ENCODE data around the gene SGCD. TPM values are rescaled to one million over a fixed set of nuclear protein-coding genes. Genes with fewer than 3 reads are reported as not detected.

The SGCD gene
- total RNA-seq, 1 donor from 2014 or later: 104 TPM

DNA sequence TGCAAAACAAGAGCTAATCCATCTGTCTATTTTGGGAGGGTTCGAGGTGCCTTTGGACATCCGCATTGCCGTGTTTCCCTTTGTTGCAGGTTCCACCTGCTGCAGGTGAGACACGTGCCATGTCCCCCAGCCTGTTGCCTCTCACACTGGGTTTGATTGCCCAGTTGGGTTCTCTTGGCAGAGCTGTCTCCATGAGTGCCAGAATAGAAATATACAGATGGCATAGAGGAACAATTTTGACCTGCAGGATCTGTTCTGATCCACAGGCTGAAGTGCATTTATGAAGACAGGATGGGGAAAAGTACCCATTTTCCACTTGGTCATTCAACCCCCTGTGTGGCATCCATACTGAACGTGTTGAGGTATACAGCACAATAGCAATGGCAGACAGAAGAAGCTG, 178.1 kb downstream of the SGCD start:
- no peak for DNase-seq (ENCODE audit: low read depth)

DNA sequence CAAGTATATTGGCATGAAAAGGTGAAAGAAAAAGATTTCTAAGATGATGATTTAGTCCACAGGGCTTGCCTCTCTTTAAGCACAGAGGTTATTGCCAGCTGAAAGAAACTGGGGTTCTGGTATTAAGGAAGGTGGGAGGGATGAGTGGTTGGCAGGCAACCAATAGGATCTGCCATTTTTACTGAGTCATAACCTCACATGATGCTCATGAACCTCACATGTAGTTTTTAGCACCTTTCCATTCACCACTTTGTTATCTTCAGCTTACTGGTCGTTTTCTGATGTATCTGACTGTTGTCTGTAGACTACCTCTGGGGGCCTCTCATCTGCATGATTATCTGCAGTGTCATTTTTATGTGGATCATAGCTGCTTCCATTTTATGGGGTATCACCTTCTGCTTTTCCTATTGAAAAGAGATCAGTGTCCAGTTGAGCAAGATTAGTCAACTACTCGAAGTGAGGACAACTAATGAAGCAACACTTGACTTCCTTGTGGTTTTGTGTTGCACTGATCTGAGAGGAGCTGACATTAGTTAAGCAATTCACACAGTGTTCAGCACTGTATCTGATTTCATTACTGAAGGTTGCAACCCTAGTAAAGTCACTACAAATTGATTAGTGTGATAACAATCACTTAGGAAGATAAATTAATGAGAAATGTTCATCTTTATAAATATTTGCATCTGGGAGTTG, 186.3 kb downstream of the SGCD start:
- peak; percentile 36 for DNase-seq (ENCODE audit: low read depth)

DNA sequence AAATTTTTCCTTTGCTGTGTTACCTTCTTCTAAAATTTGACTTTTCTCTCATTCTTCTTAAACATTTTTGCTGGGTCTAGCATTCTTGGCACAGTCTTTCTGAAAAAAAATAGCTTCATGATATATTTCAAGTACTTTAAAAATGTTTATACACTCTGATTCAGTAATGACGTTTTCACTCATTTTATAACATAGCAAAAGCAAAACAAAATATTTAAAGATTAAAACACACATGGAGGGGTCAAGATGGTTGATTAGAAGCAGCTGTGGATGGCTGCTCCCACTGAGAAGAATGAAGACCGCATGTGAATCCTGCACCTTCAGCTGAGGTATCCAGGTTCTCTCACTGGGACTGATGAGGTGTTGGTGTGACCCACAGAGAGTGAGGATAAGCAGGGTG, 188.2 kb downstream of the SGCD start:
- DNase-seq (ENCODE audit: low read depth): no peak

DNA sequence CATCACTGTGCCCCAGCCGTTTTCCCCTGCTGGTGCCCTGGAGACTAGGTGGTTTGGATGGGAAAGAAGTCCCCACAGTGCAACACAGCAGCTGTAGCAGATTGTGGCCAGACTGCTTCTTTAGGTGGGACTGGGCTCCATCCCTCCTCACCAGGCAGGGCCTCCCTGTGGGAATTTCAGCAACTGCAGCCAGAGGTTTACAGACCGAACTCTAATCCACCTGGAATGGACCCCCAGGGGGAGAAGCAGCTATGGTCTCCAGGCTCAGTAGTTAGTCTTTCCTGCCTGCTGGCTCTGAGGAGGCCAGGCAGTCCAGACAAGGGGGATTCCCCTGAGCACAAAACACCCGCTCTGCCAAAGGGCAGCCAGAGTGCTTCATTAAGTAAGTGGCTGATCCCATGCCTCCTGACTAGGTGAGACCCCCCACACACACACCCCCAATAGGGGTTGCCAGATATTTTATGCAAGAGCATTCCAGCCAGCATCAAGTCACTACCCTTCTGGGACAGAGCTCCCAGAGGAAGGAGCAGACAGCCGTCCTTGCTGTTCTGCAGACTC, 188.9 kb downstream of the SGCD start:
- no peak for DNase-seq (ENCODE audit: low read depth)

DNA sequence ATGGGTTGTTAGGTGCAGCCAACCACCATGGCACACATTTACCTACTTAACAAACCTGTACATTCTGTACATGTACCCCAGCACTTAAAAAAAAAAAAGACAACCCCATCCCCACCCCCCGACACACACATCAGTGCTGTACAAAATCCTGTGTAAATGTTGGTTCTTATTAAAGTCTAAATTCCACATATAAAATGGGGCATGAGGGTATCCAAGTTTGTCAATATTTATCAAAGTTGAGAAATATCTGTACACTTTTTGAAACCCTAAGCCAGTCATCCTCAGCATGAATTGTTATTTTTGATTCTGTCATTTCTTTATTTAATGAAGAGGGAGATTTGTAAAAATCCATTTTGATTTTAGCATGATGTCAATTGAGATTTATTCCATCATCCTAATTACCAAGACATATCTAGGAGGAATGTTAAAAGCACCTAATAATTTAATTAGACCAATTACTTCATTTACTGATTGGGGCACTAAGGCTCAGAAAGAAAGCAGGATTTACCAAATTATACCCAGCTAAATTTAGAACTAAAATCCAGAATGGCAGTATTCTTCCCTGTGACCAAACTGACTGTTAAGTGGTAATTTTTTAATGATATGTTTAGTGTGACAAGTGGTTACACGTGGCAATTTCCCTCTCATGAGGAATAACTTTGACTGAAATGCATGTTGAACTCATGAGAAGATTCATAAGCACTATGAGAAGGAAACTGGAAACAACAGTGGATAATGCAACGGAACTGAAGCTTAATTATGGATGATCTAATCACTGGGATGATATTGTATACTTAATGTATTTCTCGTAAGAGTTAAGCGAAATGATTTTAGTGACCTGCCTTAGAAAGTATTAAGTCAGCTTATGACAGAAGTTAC, 195.9 kb downstream of the SGCD start:
- DNase-seq (ENCODE audit: low read depth): no peak

DNA sequence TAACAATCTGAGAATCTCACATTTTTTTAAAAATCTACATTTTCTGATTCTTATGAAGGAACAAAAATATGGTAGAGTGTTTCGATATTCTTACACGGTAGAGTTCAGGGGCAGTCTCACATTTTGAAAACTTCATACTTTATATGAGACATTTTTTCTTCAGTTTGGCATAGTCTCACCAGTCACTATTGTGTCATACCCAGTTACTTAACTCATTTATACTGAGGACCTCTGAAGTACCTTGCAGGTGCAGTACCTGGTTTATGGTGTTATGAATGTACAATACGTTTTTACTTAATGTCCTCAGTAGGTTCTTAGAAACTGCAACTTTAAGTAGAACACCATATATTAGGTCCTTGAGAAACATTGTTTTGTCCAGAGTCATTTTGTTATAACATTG, 196.6 kb downstream of the SGCD start:
- no peak for DNase-seq (ENCODE audit: low read depth)

DNA sequence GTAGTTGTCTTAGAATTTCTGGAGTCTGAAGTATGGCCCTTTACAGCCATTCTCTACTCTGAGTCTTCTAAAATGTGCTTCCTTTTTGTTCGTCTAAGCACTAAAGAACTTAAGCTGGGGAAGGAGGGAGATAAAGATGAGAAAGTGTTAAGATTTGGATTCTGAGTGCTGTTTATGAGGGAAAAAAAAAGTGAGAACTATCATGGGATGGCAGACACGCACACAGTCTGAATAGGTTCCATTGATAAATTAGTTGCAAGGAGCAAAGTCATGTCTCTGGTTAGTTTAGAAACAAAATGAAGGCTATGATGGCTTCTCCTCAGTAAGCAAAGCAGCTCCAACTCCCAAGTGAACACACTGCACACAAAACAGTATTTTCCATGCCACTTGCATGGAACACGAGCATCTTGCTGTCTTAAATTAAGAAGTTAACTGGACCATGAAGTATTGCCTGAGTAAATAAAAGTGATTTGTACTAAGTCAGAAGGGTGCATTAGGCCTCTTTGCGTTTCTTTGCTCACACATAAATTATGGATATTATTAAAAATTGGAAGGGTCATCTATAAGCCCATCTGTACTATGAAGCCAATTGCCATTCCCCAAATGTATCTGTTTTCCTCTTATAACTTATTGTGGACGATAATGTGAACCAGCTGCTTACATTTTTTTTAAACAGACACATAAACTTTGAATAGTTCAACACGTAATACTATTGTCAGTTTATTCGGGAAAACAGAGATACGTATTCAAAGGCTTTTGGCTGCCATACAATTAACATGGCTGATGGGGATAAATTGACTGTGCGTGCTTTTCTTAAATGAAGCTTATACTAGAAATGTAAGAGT, 199.3 kb downstream of the SGCD start:
- no peak for DNase-seq (ENCODE audit: low read depth)

DNA sequence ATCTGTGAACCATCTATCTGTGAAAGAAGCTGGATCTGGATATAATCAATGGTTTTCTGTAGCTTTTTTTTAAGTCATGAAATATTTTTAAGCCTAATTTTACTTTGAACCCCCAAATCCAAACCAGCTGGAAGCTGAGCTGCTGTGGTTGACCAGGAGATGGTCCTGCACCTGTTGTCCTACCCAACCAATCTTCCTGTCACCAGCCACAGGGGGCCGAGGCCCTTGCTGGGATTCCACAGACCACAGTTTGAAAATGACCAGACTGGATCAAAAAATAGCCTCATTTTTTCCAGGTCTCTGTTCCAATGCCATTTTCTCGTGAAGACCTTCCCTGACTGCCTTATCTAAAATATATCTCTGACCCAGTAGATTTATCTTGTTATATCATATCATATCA, 200.6 kb downstream of the SGCD start:
- DNase-seq (ENCODE audit: low read depth): peak; percentile 87

DNA sequence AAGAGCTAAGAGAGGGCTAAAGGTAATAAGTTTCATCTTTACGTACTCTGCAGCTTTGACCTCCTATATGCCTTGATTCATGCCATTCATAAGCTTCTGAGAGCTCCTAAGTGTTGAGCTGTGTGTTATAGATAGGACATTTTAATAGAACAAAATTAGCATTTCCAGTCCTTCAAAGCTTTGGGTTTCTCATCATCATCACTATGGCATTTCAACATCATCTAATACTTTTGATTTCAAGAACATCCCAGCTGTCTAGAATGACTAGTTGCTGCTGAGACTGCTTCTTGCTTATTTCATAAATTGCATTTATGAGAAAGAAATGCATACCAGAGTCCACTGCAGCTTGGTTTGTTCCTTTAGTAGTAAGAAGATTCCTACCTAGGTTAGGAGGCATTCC, 201.7 kb downstream of the SGCD start:
- peak; percentile 27 for DNase-seq (ENCODE audit: low read depth)

DNA sequence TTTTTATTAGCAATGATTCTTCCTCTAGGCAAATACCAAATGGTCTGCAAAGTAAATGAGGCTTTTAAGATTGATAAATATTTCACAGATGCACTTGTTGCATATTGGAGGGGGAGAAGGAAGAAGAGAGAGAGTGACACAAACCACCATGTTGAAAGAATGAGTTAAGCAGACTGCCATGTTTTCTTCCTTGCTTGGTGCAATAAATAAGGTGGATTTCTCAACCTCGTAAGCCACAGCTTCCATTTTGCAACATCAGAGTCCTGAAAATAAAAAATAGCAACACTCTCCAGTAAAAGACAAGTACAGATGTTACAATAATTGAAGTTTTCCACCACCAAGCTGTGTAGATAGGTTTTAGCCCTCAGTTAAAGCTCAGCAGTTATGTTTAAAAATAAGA, 202.9 kb downstream of the SGCD start:
- DNase-seq (ENCODE audit: low read depth): no peak

DNA sequence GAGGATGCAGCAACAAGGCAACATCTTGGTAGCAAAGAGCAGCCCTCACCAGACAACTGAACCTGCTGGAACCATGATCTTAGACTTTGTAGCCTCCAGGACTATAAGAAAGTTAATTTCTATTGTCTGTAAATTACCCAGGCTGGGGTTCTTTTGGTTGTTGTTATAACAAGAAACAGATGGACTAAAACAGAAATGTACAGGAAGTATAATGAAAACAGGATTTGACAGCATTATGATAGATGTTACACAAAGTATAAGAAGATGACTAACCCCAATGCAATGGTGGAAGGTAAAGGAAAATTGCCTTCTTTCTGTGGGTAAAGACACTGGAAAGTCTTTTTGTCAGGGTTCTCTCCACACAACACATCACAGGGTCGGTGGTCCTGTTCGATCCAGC, 204.2 kb downstream of the SGCD start:
- no peak for DNase-seq (ENCODE audit: low read depth)

DNA sequence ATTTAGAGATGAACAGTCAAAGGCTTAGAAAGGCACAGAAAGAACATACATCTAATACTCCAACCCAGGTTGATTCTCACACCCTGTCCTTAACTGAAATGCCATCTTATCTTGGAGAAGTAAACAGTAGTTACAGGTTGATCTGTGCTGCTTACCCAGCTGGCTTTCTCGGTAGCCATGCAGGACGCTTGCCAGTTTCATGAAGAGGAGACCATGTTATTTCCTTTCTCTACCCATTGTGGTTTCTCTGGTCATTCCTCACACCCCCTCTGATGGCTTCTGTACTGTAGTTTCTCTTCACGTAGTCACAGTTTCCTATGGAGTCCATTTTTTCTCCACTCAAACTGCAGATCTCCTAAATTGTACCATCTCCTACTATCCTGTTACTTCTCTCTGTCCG, 206.0 kb downstream of the SGCD start:
- DNase-seq (ENCODE audit: low read depth): peak; percentile 48

DNA sequence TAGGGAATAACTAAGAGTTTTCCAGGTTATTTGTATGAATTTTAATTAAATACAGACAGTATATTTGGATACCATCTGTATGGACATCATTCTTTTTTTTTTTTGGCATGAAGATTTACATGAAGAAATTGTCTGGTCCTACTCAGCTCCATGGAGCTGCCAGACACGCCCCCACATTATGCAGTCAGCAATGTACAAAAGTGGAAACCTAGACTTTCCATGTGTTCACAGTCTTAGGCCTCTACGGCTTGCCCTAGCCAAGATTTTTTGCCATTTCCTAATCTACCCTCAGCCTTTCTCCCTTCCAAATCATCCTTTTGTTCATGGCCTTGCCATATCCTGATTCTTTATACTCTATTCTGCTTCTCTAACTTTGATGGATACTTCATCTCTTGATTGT, 207.1 kb downstream of the SGCD start:
- no peak for DNase-seq (ENCODE audit: low read depth)

DNA sequence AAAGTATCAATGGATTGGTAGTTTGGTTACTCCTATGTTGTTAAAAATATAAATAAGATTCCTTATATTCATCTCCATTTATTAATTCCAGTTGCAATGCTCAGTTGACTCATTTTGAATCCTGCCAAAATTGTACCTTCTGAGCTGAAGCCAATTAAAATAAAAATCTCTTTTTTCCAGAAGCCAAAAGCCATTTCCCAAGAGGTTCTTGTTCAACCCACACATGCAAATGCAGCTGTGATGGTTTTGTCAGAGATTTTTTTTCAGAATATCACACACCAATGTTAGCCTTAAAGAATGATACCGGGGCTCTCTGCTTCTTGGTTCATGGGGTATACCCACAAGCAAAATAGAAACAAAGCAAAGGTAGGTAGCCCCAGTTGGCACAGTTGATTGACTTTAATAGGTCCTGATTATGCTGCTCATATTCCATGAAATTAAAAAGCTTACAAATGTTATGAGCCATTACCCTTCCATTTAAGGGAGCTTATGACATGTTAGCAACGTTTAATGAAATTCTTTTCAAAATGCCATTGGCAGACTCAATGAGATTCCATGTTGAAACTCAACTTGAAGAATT, 208.0 kb downstream of the SGCD start:
- DNase-seq (ENCODE audit: low read depth): peak; percentile 71

DNA sequence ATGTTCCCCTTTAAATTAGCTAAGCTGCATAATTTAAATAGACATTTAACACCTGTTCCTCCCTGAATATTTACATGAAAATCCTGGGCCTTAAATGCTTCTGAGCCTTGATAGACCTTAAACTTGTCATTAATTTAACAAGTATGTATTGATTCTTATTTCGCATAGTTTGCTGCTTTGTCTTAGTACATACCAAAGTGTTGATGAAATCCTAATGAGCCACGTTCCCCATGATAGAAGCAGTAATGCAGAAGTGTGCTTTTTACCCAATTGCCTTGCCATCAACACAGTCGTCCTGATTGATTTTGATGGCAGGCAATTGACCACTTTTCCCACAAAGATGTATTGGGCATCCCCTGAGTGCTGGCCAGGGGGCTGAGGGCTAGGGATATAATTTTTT, 213.5 kb downstream of the SGCD start:
- no peak for DNase-seq (ENCODE audit: low read depth)

DNA sequence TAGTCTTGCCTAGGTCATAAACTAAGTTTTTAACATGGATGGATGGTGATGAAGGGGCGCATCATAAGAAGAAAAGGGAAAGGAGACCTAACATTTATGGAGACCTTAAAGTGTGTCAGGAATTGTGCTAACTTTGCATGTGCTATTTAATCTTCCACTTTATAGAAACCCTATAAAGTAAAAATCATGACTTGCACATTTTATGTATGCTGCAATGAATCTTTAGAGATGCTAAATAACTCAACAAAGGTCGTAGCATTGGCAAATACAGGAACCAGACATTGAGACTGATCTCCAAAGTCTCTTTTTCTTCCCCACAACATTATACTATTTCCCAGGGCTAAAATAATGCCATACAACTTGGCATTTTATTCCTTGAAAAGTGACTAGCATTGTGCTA, 214.6 kb downstream of the SGCD start:
- no peak for DNase-seq (ENCODE audit: low read depth)

DNA sequence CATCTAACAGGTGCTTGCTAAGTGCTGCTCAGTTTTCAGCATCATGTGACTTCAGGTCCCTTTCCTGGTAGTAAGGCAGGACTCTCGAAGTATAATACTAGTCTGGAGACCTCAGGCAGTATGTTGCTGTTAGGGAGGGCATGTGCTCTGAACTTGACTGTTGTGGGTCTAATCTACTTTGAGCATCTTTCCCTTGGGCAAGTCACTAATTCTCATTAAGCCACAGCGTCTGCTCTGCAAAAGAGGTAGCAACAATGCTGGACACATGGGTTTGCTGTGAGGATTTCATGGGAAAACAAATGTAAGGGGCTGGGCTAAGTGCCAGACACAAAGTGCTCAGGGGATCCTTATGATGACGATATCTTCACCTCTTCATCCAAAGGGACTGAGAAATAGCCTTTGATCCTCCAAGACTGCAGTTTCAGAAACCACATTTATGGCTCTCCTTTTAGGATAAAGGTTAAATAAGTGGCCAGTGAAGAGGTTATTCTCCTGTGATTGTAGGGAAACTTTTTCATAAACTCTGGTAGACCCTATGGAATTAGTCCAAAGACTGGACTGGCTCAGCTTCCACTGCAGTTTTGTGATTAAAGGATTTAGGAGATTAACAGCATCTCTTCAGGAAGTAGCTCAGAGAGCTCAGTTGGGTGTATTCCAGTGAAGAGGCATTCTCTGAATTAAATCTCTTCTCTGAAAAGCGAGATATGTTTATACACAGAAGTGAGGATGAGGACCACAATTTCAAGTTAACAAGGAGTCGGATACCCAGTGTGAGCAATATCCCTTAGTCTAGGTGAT, 216.6 kb downstream of the SGCD start:
- DNase-seq (ENCODE audit: low read depth): no peak

DNA sequence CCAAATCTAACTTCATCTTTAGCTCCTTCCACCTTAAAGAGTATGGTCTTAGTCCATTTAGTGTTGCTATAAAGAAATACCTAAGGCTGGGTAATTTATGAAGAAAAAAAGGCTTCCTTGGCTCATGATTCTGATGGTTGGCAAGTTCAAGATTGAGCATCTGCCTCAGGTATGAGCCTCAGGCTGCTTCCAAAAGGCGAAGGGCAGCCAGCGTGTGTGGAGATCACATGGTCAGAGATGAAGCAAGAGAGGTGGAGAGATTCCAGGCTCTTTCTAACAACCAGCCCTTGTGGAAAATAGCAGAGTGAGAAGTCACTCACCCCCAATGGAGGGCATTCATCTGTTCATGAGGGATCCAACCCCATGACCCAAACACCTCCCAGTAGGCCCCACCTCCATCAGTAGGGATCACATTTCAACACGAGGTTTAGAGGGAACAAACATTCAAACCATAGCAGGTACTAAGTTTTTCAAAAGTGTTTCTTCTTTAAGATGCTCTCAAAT, 225.9 kb downstream of the SGCD start:
- DNase-seq (ENCODE audit: low read depth): no peak

DNA sequence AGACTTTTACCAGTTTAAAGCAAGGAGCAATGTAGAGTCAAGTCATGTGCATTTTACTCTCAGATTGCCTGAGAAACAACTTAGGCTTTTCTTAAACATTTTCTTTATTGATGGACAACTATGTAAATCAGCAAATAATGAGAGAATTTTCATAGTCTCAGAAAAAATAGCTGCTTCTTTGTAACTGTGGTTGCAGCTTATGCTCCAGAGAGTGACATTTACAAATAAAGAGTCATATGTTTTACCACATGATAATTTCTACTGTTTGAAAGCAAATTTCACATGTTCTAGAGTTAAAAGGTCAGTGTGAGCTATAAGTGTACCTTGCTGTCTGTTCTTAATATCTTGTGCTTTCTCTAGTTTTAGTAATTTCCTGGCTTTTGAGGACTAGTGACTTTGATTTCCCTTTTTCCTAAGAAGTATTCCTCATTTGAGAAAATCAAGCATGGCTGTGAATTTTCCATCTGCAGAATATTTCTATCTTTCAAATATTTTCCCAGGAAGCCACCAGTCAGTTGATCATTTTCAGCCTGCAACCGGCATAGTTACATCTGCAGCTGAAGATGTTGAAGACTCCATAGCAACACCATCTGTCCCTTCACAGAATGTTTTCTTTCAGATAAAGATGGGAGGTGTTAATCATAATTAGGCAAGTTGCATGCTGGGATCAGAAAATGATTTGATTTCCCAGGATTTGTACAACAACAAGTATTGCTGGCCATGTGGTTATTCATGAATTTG, 229.9 kb downstream of the SGCD start:
- DNase-seq (ENCODE audit: low read depth): peak; percentile 18
